Measurements from ENCODE around the gene MTMR4. TPM values are rescaled to one million over a fixed set of nuclear protein-coding genes. Genes with fewer than 3 reads are reported as not detected.

Gene MTMR4
- total RNA-seq, 2 experiments from 2014 or later = 73.3 to 82.1 TPM

Other genes with a start within 250 kb of the MTMR4 start
- gene MPO, start 233.7 kb downstream of the MTMR4 start, total RNA-seq = not detected
- gene TSPOAP1, start 185.8 kb downstream of the MTMR4 start, total RNA-seq = 10 to 100 TPM; 21.1 to 24.1 TPM
- gene SUPT4H1, start 162.4 kb downstream of the MTMR4 start, total RNA-seq = 100 to 1,000 TPM; 104 to 110 TPM
- 1 to 10 TPM in 1 of 2 experiments, under 1 TPM in 1; 0.34 to 1.1 TPM for gene RNF43, start 97.1 kb downstream of the MTMR4 start, total RNA-seq
- gene HSF5, start 26.2 kb downstream of the MTMR4 start, total RNA-seq = 1 to 10 TPM; 3.2 to 3.9 TPM
- gene TEX14, start 177.4 kb upstream of the MTMR4 start, total RNA-seq = under 1 TPM; 0.23 to 0.31 TPM
- 10 to 100 TPM; 73.3 to 76.8 TPM for gene RAD51C, start 178.0 kb upstream of the MTMR4 start, total RNA-seq
- under 1 TPM in 1 of 2 experiments, not detected in 1; 0.07 TPM for gene PPM1E, start 241.2 kb upstream of the MTMR4 start, total RNA-seq